Kidney (tissue), 14 donors: Measurements from ENCODE around the gene PTGER1. TPM values are rescaled to one million over a fixed set of nuclear protein-coding genes. Genes with fewer than 3 reads are reported as not detected.

ENCODE experiments used
- DNase-seq, 5 donors: peaks; one replicate each; pipeline ENCODE4 v3.0.0-alpha.2; 2013 to 2020
- FAIRE-seq: peaks from 2 replicates; lab custom pipeline; 2012; peaks lifted over from hg19 to GRCh38; lab: Jason Lieb, UNC
- H3K27ac ChIP-seq, 2 donors: one replicate each; pipeline ENCODE4 v1.7.0; 2013; ENCODE audit warnings: low read depth in 2 of 2, low read length in 2 of 2, inconsistent platforms in 1 of 2
- H3K27me3 ChIP-seq: one replicate; pipeline ENCODE4 v1.7.1; 2013; ENCODE audit warnings: low read length, inconsistent platforms; ENCODE audit not compliant: control insufficient read depth, insufficient read depth
- H3K36me3 ChIP-seq, 3 donors: one replicate each; pipeline versions ENCODE4 v1.7.0 to v1.7.1; 2013; ENCODE audit warnings: low read length in 3 of 3, control low read depth in 1 of 3, inconsistent platforms in 1 of 3; ENCODE audit not compliant: insufficient read depth in 3 of 3, control insufficient read depth in 2 of 3
- H3K4me1 ChIP-seq, 3 donors: one replicate each; pipeline versions ENCODE4 v1.7.0 to v1.7.1; 2013; ENCODE audit warnings: low read length in 3 of 3, inconsistent platforms in 1 of 3, low read depth in 1 of 3; ENCODE audit not compliant: control insufficient read depth in 2 of 3, insufficient read depth in 2 of 3
- H3K4me3 ChIP-seq, 3 donors: one replicate each; pipeline versions ENCODE4 v1.7.0 to v1.8.1; 2013; ENCODE audit warnings: low read length in 3 of 3, control low read depth in 1 of 3, inconsistent platforms in 1 of 3
- H3K9ac ChIP-seq, 3 donors: one replicate each; pipeline versions ENCODE4 v1.7.0 to v1.7.1; 2013; ENCODE audit warnings: low read length in 3 of 3, control low read depth in 1 of 3, inconsistent platforms in 1 of 3
- H3K9me3 ChIP-seq, 3 donors: one replicate each; pipeline versions ENCODE4 v1.7.0 to v1.7.1; 2013; ENCODE audit warnings: low read length in 3 of 3, control low read depth in 1 of 3, inconsistent platforms in 1 of 3; ENCODE audit not compliant: control insufficient read depth in 2 of 3, insufficient read depth in 1 of 3
- CTCF ChIP-seq: IDR thresholded peaks from 3 replicates; pipeline ENCODE4 v1.5.1; 2012; ENCODE audit warnings: mild to moderate bottlenecking, moderate library complexity, borderline replicate concordance; ENCODE audit not compliant: insufficient read depth; ENCODE audit errors: extremely low read depth
- intact Hi-C: fragments of 100-400 bp; cut with DNase I; formaldehyde crosslinking; loops from one replicate; pipeline ENCODE4 v1.11.1; 2022
- polyA plus RNA-seq: library from polyadenylated mRNA; stranded (reverse); fragments of 350-450 nt; fragmentation: Illumina TruSeq; extraction: RNeasy Lipid Tissue Mini Kit (QIAGEN cat#74804); gene quantifications from one replicate; pipeline ENCODE4 v1.2.3, GENCODE V29; 2014; ENCODE audit warnings: low read depth, low replicate concordance; ENCODE audit not compliant: insufficient read depth
- total RNA-seq: library from RNA; stranded (reverse); fragmentation: NEBNext Ultra II Directional; extraction: Animal tissue kit (Norgen Biotek cat#: 25700); gene quantifications from one replicate; pipeline ENCODE4 v1.2.1, GENCODE V29; 2021
- donor health status: control.
- donor health status: control.
- donor health status: control.
- donor health status: control.
- donor health status: control.
- donor health status: DM: yes; HTN: yes; CAD: no.
- donor health status: Normal renal cell carcinoma (clear cell type).

The PTGER1 gene
- total and polyA plus RNA-seq, 2 donors from 2014 or later, result 14.3 to 19.0 TPM

DNA sequence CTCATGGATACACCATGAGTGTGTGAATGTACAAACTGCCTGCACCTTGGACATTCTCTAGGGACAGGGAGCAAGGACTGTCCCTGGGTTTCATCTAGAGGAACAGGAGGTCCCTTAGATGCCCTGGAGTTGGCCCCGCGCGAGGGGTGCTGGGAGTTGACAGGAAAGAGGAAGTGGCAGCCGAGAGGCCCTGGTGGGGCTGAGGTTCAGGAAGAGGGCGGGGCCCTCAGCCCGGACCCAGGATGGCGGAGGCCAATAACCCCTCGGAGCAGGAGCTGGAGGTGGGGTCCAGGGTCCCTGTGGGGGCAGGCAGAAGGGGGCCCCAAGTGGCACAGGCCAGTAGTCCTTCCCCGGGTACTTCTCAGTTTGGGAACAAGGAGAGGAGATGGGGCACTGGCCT lies 35.1 kb downstream of the PTGER1 start:
- peak overlapping the region in 1 of 3 donors; percentile 35 for H3K4me3 ChIP-seq
- H3K9ac ChIP-seq, result no peak overlapping the region
- H3K27me3 ChIP-seq, result no peaks in the 10 kb centered on the region
- no peak for TF ChIP-seq CTCF
- H3K9me3 ChIP-seq, result no peaks in the 10 kb centered on the region
- FAIRE-seq (no peak), DNase-seq (peak in 3 of 5 donors; percentile 13 to 94 (median 58))
- peaks cover 0 to 17% (median 0%) of the 10 kb centered on the region in 3 donors for H3K4me1 ChIP-seq
- intact Hi-C loops, result no loop called here
- H3K36me3 ChIP-seq, result peaks cover 17 to 23% (median 21%) of the 10 kb centered on the region in 3 donors
- no peak overlapping the region for H3K27ac ChIP-seq

- no peaks in the 10 kb centered on the region for H3K27me3 ChIP-seq
- no peak overlapping the region for H3K27ac ChIP-seq
- no peaks in the 10 kb centered on the region for H3K9me3 ChIP-seq
- H3K36me3 ChIP-seq, result peaks cover 14 to 15% (median 15%) of the 10 kb centered on the region in 3 donors
- H3K4me1 ChIP-seq, result peaks cover 0 to 25% (median 9%) of the 10 kb centered on the region in 3 donors
- intact Hi-C loops, result no loop called here
- no peak for TF ChIP-seq CTCF
- no peak overlapping the region for H3K9ac ChIP-seq
- H3K4me3 ChIP-seq, result no peak overlapping the region
- FAIRE-seq (no peak), DNase-seq (no peak)
Measured at GRCh38 chr19:14439014-14439413, 36.1 kb downstream of the PTGER1 start.

DNA sequence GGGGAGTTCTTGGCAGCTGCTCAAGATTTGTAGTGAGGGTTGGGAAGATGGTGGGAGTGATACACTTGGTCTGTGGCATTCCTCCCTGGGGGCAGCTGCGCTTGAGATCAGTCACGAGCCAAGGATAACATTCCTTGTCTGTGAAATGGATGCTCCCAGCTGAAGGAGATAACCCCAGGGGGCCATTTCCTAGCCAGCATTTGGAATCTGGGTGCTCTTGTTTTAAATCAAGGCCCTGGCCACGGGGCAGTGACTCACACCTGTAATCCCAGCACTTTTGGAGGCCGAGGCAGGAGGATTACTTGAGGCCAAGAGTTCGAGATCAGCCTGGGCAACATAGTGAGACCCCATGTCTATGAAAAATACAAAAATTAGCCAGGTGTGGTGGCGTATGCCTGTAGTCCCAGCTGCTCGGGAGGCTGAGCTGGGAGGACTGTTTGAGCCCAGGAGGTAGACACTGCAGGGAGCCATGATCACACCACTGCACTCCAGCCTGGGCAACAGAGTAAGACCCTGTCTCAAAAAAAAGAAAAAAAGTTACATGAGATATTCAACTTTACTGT lies 37.5 kb downstream of the PTGER1 start:
- H3K4me1 ChIP-seq, result peaks cover 0 to 31% (median 9%) of the 10 kb centered on the region in 3 donors
- H3K27me3 ChIP-seq, result no peaks in the 10 kb centered on the region
- H3K9me3 ChIP-seq, result no peaks in the 10 kb centered on the region
- peaks cover 3 to 6% (median 4%) of the 10 kb centered on the region in 3 donors for H3K36me3 ChIP-seq
- no peak for DNase-seq
- no peak for FAIRE-seq
- H3K9ac ChIP-seq, result no peak overlapping the region
- intact Hi-C loops, result no loop called here
- no peak overlapping the region for H3K4me3 ChIP-seq
- H3K27ac ChIP-seq, result no peak overlapping the region
- TF ChIP-seq CTCF, result no peak
